GM06990 (cell line): ENCODE data around the gene REC114.
"Not testable (repeated sequence)": the region's sequence is repeated elsewhere in the genome, so short reads cannot be mapped to it uniquely, and the experiment has no call there.

ENCODE experiments used
- DNase-seq: peaks from one replicate; pipeline ENCODE4 v3.0.0-alpha.2; 2011; ENCODE audit not compliant: insufficient read length; ENCODE audit errors: extremely low read depth
- H3K27me3 ChIP-seq: replicated peaks from 2 replicates; pipeline ENCODE4 v1.6.0; 2011; ENCODE audit warnings: low read length; ENCODE audit not compliant: control insufficient read depth, insufficient read depth
- H3K36me3 ChIP-seq: 2 replicates; pipeline ENCODE4 v1.5.1; 2011; ENCODE audit warnings: low read length; ENCODE audit not compliant: control insufficient read depth, insufficient read depth
- H3K4me3 ChIP-seq: replicated peaks from 2 replicates; pipeline ENCODE4 v1.5.1; 2011; ENCODE audit warnings: low read depth, mild to moderate bottlenecking, control low read depth, low read length
- CTCF ChIP-seq: IDR thresholded peaks from 2 replicates; pipeline ENCODE4 v1.5.1; 2011; ENCODE audit warnings: low read length, control low read depth, mild to moderate bottlenecking, inconsistent platforms; ENCODE audit not compliant: insufficient read depth, poor library complexity, severe bottlenecking

Gene REC114

GRCh38 chr15:73442968-73443367 is at the start of gene REC114:
Gene REC114, plus strand, starts transcription at chr15:73443164. Its CDS starts 22 bp downstream, at chr15:73443186.
- DNase-seq, result no peak
- no peak within 1 kb of the TSS for H3K4me3 ChIP-seq
- no peaks in the 10 kb centered on the region; the same call in 1 of the 2 replicates for H3K27me3 ChIP-seq
- no peaks in the 10 kb centered on the region for H3K36me3 ChIP-seq
- no peak for TF ChIP-seq CTCF

- TF ChIP-seq CTCF, result no peak
Observed at GRCh38 chr15:73393336-73393735, 49.6 kb upstream of the REC114 start.

GRCh38 chr15:73394782-73395181 is 48.2 kb upstream of the REC114 start:
- H3K27me3 ChIP-seq, result no peaks in the 10 kb centered on the region

More at GRCh38 chr15:73393336-73393735, 49.6 kb upstream of the REC114 start:
- no peaks in the 10 kb centered on the region for H3K36me3 ChIP-seq
- H3K27me3 ChIP-seq, result no peaks in the 10 kb centered on the region
- no peak for DNase-seq
- H3K4me3 ChIP-seq, result no peak overlapping the region

GRCh38 chr15:73395671-73396070 is 47.3 kb upstream of the REC114 start:
- H3K27me3 ChIP-seq, result no peaks in the 10 kb centered on the region
- DNase-seq, result no peak
- no peak overlapping the region for H3K4me3 ChIP-seq
- no peak for TF ChIP-seq CTCF
- no peaks in the 10 kb centered on the region for H3K36me3 ChIP-seq

More at GRCh38 chr15:73394782-73395181, 48.2 kb upstream of the REC114 start:
- no peak overlapping the region for H3K4me3 ChIP-seq
- DNase-seq, result no peak
- TF ChIP-seq CTCF, result no peak
- H3K36me3 ChIP-seq, result no peaks in the 10 kb centered on the region

- no peak for TF ChIP-seq CTCF
- H3K27me3 ChIP-seq, result peaks cover 1% of the 10 kb centered on the region; the same call in 1 of the 2 replicates
- no peaks in the 10 kb centered on the region for H3K36me3 ChIP-seq
- H3K4me3 ChIP-seq, result no peak overlapping the region
- no peak for DNase-seq
Observed at GRCh38 chr15:73397461-73397860, 45.5 kb upstream of the REC114 start.

- Histone ChIP-seq H3K4me3 (no peak overlapping the region), H3K27me3 (peaks cover 1% of the 10 kb centered on the region; the same call in 1 of the 2 replicates), H3K36me3 (no peaks in the 10 kb centered on the region)
- no peak for TF ChIP-seq CTCF
- no peak for DNase-seq
Observed at GRCh38 chr15:73398861-73399260, 44.1 kb upstream of the REC114 start.

GRCh38 chr15:73400222-73400621 is 42.7 kb upstream of the REC114 start:
- H3K27me3 ChIP-seq, DNase-seq, H3K36me3 ChIP-seq, H3K4me3 ChIP-seq: not testable (repeated sequence)
